Measurements from ENCODE around the gene ZNF407.

The ZNF407 gene

GRCh38 chr18:75052475-75052874 is 454.8 kb downstream of the ZNF407 start:
- no peaks in the 10 kb centered on the region for H3K36me3 ChIP-seq (ENCODE audit: low read depth)
- DNase-seq (ENCODE audit: low spot score) (no peak), ATAC-seq (ENCODE audit: low read depth) (no peak)

GRCh38 chr18:75053028-75053629 is 455.5 kb downstream of the ZNF407 start:
- Histone ChIP-seq H3K4me1 (ENCODE audit: insufficient read depth, poor library complexity, severe bottlenecking) (no peaks in the 10 kb centered on the region), H3K9me3 (ENCODE audit: severe bottlenecking) (no peaks in the 10 kb centered on the region), H3K27ac (ENCODE audit: poor library complexity, severe bottlenecking) (no peak overlapping the region), H3K4me3 (ENCODE audit: severe bottlenecking) (no peak overlapping the region), H3K27me3 (ENCODE audit: insufficient read depth, poor library complexity, severe bottlenecking) (no peaks in the 10 kb centered on the region), H3K36me3 (ENCODE audit: low read depth) (no peaks in the 10 kb centered on the region)
- DNase-seq (ENCODE audit: low spot score) (no peak), ATAC-seq (ENCODE audit: low read depth) (no peak)
- TF ChIP-seq, protein P1, sequence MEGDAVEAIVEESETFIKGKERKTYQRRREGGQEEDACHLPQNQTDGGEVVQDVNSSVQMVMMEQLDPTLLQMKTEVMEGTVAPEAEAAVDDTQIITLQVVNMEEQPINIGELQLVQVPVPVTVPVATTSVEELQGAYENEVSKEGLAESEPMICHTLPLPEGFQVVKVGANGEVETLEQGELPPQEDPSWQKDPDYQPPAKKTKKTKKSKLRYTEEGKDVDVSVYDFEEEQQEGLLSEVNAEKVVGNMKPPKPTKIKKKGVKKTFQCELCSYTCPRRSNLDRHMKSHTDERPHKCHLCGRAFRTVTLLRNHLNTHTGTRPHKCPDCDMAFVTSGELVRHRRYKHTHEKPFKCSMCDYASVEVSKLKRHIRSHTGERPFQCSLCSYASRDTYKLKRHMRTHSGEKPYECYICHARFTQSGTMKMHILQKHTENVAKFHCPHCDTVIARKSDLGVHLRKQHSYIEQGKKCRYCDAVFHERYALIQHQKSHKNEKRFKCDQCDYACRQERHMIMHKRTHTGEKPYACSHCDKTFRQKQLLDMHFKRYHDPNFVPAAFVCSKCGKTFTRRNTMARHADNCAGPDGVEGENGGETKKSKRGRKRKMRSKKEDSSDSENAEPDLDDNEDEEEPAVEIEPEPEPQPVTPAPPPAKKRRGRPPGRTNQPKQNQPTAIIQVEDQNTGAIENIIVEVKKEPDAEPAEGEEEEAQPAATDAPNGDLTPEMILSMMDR (IDR thresholded peaks at IDR 0.05; ENCODE audit: poor library complexity, severe bottlenecking), result no peak

More at GRCh38 chr18:75052475-75052874, 454.8 kb downstream of the ZNF407 start:
- TF ChIP-seq, protein P1 (IDR thresholded peaks at IDR 0.05; ENCODE audit: poor library complexity, severe bottlenecking), result no peak
- Histone ChIP-seq H3K4me3 (ENCODE audit: severe bottlenecking) (no peak overlapping the region), H3K27ac (ENCODE audit: poor library complexity, severe bottlenecking) (no peak overlapping the region), H3K4me1 (ENCODE audit: insufficient read depth, poor library complexity, severe bottlenecking) (no peaks in the 10 kb centered on the region), H3K9me3 (ENCODE audit: severe bottlenecking) (no peaks in the 10 kb centered on the region), H3K27me3 (ENCODE audit: insufficient read depth, poor library complexity, severe bottlenecking) (no peaks in the 10 kb centered on the region)

DNA sequence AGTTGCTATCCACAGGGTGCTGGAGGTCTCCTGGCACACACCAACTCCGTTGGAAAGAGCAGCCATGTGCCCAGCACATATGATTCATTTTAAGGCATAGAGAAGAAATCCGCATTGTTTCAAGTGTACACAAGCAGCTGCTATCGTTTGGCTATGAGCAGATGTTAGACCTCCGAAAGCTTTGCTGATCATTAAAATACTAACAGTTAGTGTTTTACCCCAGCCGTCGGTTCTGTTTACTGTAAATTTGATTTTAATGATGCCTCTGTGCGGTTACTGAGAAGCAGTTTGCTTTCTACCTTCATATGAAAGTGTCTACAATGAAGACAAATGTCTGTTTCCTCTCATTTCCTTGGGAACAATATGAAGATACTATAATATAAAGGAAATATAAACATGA is 456.4 kb downstream of the ZNF407 start:
- no peaks in the 10 kb centered on the region for H3K27me3 ChIP-seq (ENCODE audit: insufficient read depth, poor library complexity, severe bottlenecking)
- H3K27ac ChIP-seq (ENCODE audit: poor library complexity, severe bottlenecking), result no peak overlapping the region
- H3K4me1 ChIP-seq (ENCODE audit: insufficient read depth, poor library complexity, severe bottlenecking), result no peaks in the 10 kb centered on the region
- no peak overlapping the region for H3K4me3 ChIP-seq (ENCODE audit: severe bottlenecking)
- TF ChIP-seq, protein P1 (IDR thresholded peaks at IDR 0.05; ENCODE audit: poor library complexity, severe bottlenecking), result no peak
- ATAC-seq (ENCODE audit: low read depth) (no peak), DNase-seq (ENCODE audit: low spot score) (no peak)
- no peaks in the 10 kb centered on the region for H3K36me3 ChIP-seq (ENCODE audit: low read depth)
- H3K9me3 ChIP-seq (ENCODE audit: severe bottlenecking), result no peaks in the 10 kb centered on the region

DNA sequence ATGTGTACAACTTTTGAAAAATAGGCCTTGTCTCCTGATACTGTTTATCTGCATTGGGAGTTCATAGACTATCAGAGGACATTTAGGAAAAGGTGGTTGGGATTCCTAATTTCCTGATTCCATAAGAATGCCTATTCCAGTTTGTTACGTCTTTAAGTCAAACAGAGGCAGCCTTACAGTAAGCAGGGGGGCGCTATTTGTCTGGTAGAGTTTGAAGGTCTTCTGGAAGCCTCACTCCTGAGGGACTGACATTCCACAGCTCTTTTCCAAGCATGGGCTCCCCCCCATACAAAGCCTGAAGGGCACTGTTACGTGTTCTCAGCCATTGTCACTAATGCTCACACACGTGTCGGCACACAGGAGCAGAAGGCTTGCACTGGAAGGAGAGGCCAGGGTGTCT is 456.9 kb downstream of the ZNF407 start:
- TF ChIP-seq, protein P1 (IDR thresholded peaks at IDR 0.05; ENCODE audit: poor library complexity, severe bottlenecking), result no peak
- Histone ChIP-seq H3K36me3 (ENCODE audit: low read depth) (no peaks in the 10 kb centered on the region), H3K27me3 (ENCODE audit: insufficient read depth, poor library complexity, severe bottlenecking) (no peaks in the 10 kb centered on the region), H3K9me3 (ENCODE audit: severe bottlenecking) (no peaks in the 10 kb centered on the region), H3K4me1 (ENCODE audit: insufficient read depth, poor library complexity, severe bottlenecking) (no peaks in the 10 kb centered on the region), H3K4me3 (ENCODE audit: severe bottlenecking) (no peak overlapping the region), H3K27ac (ENCODE audit: poor library complexity, severe bottlenecking) (no peak overlapping the region)
- ATAC-seq (ENCODE audit: low read depth) (no peak), DNase-seq (ENCODE audit: low spot score) (no peak)

- no peak overlapping the region for H3K27ac ChIP-seq (ENCODE audit: poor library complexity, severe bottlenecking)
- H3K4me1 ChIP-seq (ENCODE audit: insufficient read depth, poor library complexity, severe bottlenecking), result no peaks in the 10 kb centered on the region
- TF ChIP-seq, protein P1 (IDR thresholded peaks at IDR 0.05; ENCODE audit: poor library complexity, severe bottlenecking), result no peak
- H3K36me3 ChIP-seq (ENCODE audit: low read depth), result no peaks in the 10 kb centered on the region
- ATAC-seq (ENCODE audit: low read depth) (no peak), DNase-seq (ENCODE audit: low spot score) (no peak)
- H3K9me3 ChIP-seq (ENCODE audit: severe bottlenecking), result no peaks in the 10 kb centered on the region
- H3K4me3 ChIP-seq (ENCODE audit: severe bottlenecking), result no peak overlapping the region
- no peaks in the 10 kb centered on the region for H3K27me3 ChIP-seq (ENCODE audit: insufficient read depth, poor library complexity, severe bottlenecking)
Measured at GRCh38 chr18:75057169-75057960, 459.7 kb downstream of the ZNF407 start.

Measured in RWPE2 (cell line).